ENCODE results near the gene YKT6.

GRCh38 chr7:44172352-44172751 is 28.4 kb upstream of the YKT6 start:
- TF ChIP-seq CTCF (IDR thresholded peaks at IDR 0.05) (no peak), POLR2A (IDR thresholded peaks at IDR 0.05) (no peak)

Data from uterus (tissue), 2 donors.